ENCODE data around the gene COBLL1. TPM values are rescaled to one million over a fixed set of nuclear protein-coding genes. Genes with fewer than 3 reads are reported as not detected.

COBLL1 gene
- total RNA-seq, 1 experiment from 2014 or later, result 0.96 TPM

DNA sequence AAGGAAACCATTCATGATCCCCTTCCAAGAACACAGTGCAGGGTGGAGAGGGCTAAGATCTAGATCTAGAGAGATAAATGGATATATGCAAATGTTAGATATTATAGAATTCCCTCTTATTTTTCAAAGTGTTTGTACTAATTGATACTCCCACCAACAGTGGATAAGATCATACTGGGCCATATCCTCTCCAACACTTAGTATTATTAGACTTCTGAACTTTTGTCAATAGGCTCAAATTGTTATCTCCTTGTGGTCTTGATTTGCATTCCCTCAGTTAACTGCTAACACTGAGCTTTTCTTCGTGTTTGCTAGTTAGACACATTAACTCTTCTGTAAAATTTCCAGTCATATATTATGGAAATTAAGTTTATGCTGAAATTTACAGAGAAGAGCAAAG is 163.9 kb downstream of the COBLL1 start:
- no peak for DNase-seq (ENCODE audit: low read depth)

DNA sequence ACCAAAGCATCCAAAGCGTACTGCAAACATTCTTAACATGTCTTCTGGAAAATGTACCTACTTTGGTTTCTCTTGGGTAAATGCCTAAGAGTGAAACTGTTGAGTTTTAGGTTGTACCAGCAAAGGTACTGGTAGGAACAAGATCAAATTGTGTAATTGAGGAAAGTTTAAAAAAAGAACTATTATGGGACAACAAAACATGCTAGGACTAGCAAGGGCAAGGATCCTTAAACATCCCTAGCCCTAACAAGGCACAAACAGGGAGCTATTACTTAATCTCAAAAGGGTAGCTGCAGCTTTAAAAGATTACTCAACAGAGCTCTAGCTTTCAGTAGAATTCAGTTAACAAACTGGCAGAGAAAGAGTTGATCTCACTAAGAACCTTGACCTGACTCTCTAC is 164.4 kb downstream of the COBLL1 start:
- no peak for DNase-seq (ENCODE audit: low read depth)

DNA sequence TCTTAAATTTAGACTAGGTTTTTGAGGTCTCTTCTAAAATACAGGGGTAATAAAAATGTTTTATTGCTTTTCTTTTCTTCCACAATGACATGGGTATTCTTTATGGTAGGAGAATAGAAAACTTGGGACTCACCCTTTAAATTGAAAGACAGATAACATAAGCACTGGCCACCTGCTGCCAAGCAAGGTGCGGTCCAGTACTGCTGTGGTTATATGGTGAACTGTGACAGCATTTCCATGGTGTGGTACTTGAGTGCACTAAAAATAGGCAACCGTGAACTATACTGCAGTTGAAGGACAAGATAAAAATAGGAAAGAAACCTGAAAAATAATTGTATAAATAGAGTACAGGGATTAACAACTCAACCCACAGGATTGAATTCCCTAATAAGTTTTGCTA is 165.9 kb downstream of the COBLL1 start:
- DNase-seq (ENCODE audit: low read depth), result no peak

DNA sequence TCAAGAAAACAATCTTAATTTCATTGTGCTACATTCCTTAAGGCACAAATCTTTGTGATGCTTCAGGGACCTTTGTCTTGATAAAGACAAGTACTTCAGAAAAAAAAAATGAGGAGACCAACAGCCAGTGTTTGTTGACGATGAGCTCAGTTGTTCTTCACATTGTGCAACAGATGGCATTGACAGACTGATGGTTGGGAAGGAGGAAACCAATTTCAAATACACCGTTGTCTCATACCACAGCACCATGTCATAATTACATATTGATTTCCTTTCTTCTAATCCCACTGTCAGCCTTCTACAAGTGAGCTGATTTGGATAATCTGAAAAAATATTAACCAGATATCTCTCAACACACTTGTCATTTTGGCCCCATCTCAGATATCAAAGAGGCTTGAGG is 166.6 kb downstream of the COBLL1 start:
- no peak for DNase-seq (ENCODE audit: low read depth)

DNA sequence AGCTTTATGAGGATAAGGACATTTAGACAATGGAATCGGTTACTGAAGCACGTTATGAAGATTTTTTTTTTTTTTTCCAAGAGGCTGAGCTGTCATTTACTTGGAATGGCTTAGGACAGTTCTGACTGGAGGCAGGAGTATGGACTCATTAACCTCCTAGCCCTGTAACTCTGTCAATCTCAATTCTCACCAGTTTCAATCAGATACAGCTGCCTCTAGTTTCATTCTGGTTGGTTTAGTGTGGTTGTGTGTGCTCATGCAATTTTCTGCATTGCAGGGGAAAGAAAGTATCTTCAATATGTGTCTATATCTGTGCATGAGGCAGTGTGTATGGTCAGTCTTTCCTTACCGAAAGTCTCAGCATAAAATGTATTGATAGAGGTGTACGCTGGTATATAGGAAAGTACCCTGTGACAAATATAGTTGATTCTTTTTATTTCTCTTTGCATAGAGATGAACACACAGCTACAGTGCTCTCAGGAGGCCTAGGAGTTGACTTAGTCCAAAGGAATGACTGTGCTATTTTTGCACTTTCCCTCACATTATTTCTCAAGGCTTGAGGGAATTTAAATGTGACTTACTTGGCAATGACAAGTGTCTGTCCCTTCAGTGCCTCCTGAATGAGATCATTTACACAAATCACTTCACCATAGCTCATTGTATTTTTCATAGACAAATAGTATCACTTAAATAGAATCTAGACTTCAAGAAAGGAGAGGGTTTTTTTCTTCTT is 169.8 kb downstream of the COBLL1 start:
- DNase-seq (ENCODE audit: low read depth), result no peak

DNA sequence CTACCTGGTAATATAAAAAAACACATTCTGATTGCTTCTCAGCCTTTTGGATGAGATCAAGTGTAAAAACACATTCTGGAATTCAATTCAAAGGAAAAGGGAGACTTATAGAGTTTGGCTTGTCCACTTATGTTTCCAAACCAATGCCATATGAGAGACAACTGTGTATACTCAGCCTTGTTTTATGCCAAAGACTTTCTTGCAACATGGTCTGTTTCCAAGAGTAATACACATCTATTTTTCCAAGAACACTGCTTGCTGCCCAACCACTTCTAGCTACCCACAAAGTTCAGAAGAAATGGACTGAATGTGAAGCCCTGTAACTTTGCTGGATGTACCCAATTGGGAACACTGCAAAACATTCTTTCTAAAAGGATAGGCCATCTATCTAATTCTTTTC is 172.3 kb downstream of the COBLL1 start:
- DNase-seq (ENCODE audit: low read depth), result no peak

DNA sequence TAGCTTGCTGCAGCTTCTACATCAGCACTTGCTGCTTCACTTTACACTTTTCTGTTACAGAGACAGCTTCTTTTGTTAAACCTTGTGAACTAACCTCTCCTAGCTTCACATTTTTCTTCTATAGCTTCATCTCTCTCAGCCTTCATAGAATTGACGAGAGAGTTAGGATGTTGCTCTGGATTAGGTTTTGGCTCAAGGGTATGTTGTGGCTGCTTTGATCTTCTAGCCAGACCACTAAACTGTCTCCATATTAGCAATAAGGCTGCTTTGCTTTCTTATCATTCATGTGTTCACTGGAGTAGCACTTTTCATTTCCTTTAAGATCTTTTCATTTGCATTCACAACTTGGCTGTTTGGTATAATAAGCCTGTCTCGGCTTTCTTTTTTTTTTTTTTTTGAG is 174.1 kb downstream of the COBLL1 start:
- DNase-seq (ENCODE audit: low read depth), result no peak

DNA sequence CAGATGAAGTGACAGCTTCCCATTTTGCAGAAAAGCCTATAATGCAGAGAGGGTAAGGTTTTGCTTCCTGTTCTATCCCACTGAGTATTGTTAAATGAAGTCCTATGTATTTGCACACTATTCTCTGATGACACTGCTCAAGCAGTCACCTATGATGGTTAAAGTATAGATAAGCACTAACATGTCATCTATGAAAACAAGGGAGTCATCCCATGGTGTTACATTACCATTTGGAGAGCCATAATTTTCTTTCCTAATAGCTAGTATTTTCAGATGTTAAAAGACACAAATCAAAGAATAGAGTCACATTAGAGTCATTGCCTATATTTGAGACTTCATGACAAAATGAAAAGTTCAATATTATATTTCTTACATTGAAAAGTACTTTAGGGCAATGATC is 177.6 kb downstream of the COBLL1 start:
- no peak for DNase-seq (ENCODE audit: low read depth)

DNA sequence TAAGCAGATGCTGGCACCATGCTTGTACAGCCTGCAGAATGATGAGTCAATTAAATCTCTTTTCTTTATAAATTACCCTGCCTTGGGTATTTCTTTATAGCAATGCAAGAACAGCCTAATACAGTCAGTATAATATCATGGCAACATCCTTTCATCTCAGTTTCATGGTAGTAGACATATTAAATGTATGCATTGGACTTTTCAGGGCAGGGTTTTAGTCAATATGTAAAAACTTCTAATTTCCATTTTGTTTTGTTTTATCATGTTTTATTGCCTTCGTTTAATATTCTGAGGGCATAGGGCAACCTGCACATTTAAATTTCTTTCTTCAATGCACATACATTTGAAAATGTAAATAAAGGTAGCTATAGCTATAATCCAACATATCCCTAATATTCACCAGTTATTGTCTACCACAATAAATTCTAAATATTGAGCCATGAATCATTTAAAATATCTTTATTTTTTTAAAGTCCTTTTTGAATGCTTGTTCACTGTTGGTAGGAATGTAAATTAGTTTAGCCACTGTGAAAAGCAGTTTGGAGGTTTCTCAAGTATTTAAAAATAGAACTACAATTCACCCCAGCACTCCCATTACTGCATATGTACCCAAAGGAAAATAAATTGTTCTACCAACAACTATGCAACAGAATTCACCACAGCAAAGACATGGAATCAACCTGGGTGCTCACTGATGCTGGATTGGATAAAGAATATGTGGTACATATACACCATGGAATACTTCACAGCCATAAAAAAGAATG is 178.6 kb downstream of the COBLL1 start:
- no peak for DNase-seq (ENCODE audit: low read depth)

DNA sequence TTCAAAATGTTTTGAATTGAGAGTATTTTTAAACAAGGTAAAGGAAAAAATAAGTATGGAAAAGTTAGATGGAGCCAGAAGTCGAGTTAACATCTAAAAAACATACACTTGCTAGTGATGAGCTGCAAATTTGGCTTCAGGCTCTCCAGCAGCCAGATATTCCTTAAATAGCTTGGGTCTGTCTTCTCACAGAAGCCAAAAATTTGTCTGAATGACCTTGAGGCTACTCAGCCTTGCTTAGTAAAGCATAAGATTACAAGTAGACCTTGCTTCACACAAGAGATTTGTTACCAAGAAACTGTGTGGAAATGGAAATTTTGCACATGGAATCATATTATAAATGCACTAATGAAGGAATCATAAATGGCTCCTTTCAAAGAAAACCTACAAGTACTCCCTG is 179.6 kb downstream of the COBLL1 start:
- DNase-seq (ENCODE audit: low read depth), result no peak

DNA sequence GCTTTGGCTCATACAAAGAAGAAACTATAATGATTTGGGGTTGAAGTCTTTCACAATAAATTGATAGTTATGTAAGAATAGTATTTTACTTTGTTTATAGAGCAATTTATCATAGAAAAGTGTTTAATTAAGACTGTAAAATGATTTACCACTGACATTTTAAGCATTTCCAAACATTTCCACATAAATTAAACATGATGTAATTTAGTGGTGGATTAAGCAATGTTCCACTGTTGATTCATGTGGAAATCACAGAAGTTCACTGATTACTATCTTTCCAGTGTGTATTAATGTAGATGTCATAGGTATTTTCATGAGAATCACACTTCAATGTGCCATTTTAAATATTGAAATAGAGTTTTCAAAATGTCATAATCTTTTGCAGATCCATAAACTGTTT is 180.3 kb downstream of the COBLL1 start:
- DNase-seq (ENCODE audit: low read depth), result no peak

DNA sequence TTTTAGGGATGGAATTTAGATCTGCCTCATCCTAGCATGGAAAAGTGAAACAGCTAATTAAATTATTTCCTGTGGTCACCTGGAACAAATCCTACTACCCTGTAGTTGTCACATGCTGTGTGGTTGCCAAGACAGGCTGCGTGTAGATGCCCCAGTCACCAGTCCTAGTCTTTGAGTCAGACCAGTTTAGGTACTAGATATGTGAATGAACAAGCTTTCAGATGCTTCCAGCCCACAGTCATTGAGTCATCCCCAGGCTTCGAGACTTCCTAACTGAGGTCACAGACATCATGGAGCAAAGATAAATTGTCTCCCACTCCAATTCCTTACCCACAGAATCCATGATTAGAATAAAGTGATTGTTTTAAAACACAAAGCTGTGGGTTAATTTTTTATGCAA is 184.5 kb downstream of the COBLL1 start:
- peak; percentile 52 for DNase-seq (ENCODE audit: low read depth)

DNA sequence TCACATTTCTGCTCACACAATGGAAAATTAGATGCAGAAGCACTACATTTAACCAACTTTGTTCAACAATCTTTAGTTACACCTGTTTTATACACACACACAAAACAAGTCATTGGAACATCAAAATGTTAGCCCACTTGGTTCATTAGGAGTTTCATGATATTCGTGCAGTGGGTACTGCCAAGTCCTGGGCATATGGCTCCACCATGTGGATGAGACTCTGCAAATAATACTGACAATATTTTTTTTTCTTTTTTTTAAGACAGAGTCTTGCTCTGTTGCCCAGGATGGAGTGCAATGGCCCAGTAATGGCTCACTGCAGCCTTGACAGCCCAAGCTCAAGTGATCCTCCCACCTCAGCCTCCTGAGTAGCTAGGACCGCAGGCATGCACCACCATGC is 185.9 kb downstream of the COBLL1 start:
- DNase-seq (ENCODE audit: low read depth), result no peak

DNA sequence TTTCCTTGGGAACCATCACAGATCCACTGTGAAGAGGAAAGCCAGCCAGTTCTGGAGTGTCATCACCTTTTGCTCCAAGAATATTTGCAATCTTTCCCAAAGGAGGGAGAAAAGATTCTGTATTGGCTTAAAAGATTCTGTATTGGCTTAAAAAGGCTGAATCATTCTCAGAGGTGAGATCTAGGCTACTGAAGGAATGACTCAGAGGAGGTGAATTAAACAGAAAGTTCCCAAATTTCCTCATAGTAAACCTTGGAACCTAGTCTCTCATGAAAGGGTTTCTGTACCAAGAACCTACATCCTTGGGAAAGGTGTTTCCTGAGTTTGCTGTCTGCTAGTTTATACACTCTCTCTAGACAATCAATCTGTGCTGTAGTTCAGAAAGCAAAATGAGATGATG is 186.3 kb downstream of the COBLL1 start:
- no peak for DNase-seq (ENCODE audit: low read depth)

DNA sequence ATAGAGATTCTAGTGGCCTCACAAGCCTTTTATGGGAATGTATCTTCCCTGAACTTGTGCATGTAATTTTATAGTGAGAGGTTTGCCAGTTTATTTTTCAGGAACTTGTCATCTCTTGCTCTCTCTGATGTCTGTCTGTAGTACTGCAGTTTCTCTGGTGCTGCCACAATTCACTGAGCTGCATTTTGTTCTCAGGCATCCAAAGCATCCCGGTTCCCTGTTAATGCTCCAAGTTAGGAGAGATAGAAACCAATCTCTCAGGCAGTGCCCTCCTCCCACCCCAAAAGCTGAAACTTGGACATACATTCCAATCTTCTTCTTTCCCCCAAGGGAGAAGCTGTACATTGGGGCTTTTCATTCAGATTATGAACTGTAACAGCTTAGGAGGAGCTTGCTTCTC is 190.3 kb downstream of the COBLL1 start:
- DNase-seq (ENCODE audit: low read depth), result peak; percentile 3

DNA sequence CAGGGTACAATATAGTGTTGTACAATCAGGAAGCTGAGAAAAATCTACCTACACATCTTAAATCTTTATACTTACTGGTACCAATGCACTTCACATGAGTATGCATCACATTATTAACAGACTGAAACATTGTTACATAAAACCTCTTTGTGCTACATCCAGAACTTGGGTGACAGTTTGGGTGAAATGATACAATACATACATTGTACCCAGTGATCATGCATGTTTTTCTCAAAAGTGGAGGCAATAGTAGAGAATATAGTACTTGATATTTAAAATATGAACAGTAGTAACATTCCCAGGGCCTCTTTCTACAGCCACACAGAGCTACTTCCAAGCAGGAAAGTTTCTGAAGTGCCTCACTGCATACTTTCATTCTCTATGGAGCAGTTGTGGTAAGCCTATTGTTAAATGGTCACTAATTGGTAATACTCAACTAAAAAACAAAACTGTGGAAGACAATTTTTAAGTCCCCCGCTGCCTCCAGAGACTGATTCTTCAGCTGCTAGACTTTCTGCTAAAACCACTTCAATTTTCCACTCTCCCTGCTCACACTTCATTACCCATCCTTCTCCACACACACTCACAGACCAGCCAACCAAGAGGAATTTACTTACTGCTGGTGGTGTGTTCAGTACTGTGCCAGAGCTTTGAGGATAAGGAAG is 197.5 kb downstream of the COBLL1 start:
- no peak for DNase-seq (ENCODE audit: low read depth)

DNA sequence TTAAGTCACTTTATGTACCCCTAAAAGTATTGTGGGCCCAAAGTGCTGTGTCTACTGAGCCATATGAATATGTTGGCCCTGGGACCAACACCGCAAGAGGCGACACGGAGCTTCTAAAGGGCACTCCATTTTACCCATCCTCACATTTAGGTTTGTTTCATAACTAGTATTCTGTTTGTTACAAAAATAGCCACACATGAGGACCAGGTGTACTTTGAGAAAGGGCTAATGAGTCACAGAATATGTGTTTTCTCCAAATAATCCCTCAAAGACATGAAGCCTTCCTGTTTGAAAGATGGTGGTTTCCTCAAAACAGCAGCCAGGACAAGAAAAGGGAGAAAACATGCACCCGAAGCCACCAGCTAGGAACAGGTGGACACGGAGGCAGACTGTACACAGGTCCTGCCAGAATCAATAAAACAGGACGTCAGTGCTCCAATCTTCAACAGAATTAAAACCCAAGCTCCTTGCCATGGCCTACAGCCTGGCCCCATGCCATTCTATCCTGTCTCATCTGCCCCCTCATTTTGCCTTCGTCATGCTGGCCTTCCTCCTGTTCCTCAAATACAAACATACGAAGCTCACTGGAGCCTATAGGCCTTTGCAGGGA is 198.6 kb downstream of the COBLL1 start:
- no peak for DNase-seq (ENCODE audit: low read depth)

DNA sequence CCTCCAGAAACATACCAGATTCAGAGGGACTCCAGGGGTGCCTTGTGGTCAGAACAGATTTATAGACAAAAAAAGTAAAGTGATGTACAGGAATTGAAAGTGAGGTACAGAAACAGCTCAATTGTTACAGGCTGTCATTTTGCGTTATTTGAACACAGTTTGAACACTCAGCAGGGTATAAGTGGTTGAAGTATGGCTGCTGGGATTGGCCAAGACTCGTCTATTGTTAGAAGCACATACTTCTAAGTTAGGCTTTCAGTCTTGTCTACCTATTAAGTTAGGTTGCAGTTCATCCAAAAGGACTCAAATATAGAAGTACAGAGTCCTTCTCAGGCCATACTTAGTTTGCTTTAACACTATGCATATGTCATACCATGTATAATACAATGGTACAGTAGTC is 199.4 kb downstream of the COBLL1 start:
- DNase-seq (ENCODE audit: low read depth), result no peak

Measured in RPMI7951 (cell line).